Stimulated activated CD4-positive, alpha-beta T cell treated with anti-CD3 and anti-CD28 coated beads, Interleukin-1b, Interleukin-23, amount 100 ng/mL, for 1 hour (primary cell): ENCODE measurements around the gene NLGN2.

ENCODE experiments used
- DNase-seq, 2 donors: peaks; one replicate each; pipeline ENCODE4 v3.0.0-alpha.2; 2020; ENCODE audit warnings: low read depth in 2 of 2

The NLGN2 gene

GRCh38 chr17:7437950-7438614 lies 30.4 kb downstream of the NLGN2 start:
- DNase-seq: peak; percentile 16 to 48

- DNase-seq: no peak
These were observed 31.2 kb downstream of the NLGN2 start for GRCh38 chr17:7438656-7439460.

GRCh38 chr17:7439462-7440112 lies 31.9 kb downstream of the NLGN2 start, which contains the start of gene FGF11:
FGF11 (plus strand) TSS chr17:7439512; CDS start chr17:7439621, 109 bp downstream.
- DNase-seq: no peak

GRCh38 chr17:7440113-7440833 lies 32.6 kb downstream of the NLGN2 start:
- no peak for DNase-seq

- no peak for DNase-seq
These were observed 33.2 kb downstream of the NLGN2 start for GRCh38 chr17:7440834-7441195.

GRCh38 chr17:7441266-7441665 lies 33.6 kb downstream of the NLGN2 start:
- DNase-seq: no peak

- DNase-seq: no peak
These were observed 34.5 kb downstream of the NLGN2 start for GRCh38 chr17:7442142-7442541.

- no peak for DNase-seq
These were observed 36.1 kb downstream of the NLGN2 start for GRCh38 chr17:7443499-7444485.

GRCh38 chr17:7444682-7445618 lies 37.3 kb downstream of the NLGN2 start, which contains the start of gene CHRNB1:
CHRNB1 (plus strand) TSS chr17:7445061; CDS start chr17:7445128, 67 bp downstream.
- DNase-seq: no peak

- DNase-seq: no peak
These were observed 37.9 kb downstream of the NLGN2 start for GRCh38 chr17:7445619-7445968.

GRCh38 chr17:7448461-7448860 lies 40.8 kb downstream of the NLGN2 start:
- DNase-seq: no peak

GRCh38 chr17:7459961-7460545 lies 52.4 kb downstream of the NLGN2 start:
- no peak for DNase-seq

GRCh38 chr17:7460850-7461660 lies 53.4 kb downstream of the NLGN2 start:
- DNase-seq: no peak

GRCh38 chr17:7462474-7463371 lies 55.1 kb downstream of the NLGN2 start:
- no peak for DNase-seq

GRCh38 chr17:7463372-7463846 lies 55.8 kb downstream of the NLGN2 start:
- no peak for DNase-seq

- DNase-seq: no peak
These were observed 56.4 kb downstream of the NLGN2 start for GRCh38 chr17:7464081-7464480.

GRCh38 chr17:7465597-7466275 lies 58.1 kb downstream of the NLGN2 start:
- no peak for DNase-seq
